ENCODE results near the gene SDS. TPM values are rescaled to one million over a fixed set of nuclear protein-coding genes. Genes with fewer than 3 reads are reported as not detected.

SDS gene
- polyA plus RNA-seq, 3 donors: 0.22 TPM; not detected in 2

DNA sequence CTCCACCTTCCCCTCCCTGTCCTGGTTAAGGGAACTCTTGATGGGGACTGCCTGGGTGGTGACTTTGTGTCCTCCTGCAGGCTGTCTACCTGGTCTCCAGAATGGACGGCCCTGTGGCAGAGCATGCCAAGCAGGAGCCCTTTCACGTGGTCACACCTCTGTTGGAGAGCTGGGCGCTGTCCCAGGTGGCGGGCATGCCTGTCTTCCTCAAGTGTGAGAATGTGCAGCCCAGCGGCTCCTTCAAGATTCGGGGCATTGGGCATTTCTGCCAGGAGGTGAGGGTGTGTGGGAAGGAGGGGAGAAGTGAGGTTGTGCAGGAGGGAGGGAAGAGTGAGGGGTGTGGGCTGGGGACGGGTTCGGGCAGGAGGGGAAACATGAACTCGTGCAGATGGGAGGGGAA is 24.2 kb upstream of the SDS start:
- no peak for DNase-seq (ENCODE audit: low read depth in 3 of 3, low spot score in 2 of 3)

DNA sequence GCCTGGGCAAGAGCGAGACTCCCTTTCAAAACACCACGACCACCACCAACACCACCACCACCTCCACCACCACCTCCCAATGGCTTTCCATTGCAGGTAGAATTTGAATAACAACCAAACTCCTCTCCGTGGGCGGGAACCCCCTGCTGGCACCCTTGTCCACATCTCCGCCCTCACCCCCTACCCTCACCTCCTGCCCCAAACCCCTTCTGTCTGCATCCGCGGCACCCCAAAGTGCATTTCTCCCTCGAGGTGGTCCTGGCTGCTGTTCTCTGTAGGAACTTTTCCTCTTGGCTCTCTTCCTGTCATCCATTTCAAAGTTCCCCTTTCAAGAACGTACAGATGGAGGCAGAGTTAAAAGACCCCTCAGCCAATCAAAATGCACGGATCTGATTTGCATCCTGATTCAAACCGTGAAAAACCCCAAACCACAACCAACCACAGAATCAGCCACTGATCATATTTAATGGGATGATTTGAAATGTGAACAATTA is 22.3 kb upstream of the SDS start:
- DNase-seq (ENCODE audit: low read depth in 3 of 3, low spot score in 2 of 3): no peak

DNA sequence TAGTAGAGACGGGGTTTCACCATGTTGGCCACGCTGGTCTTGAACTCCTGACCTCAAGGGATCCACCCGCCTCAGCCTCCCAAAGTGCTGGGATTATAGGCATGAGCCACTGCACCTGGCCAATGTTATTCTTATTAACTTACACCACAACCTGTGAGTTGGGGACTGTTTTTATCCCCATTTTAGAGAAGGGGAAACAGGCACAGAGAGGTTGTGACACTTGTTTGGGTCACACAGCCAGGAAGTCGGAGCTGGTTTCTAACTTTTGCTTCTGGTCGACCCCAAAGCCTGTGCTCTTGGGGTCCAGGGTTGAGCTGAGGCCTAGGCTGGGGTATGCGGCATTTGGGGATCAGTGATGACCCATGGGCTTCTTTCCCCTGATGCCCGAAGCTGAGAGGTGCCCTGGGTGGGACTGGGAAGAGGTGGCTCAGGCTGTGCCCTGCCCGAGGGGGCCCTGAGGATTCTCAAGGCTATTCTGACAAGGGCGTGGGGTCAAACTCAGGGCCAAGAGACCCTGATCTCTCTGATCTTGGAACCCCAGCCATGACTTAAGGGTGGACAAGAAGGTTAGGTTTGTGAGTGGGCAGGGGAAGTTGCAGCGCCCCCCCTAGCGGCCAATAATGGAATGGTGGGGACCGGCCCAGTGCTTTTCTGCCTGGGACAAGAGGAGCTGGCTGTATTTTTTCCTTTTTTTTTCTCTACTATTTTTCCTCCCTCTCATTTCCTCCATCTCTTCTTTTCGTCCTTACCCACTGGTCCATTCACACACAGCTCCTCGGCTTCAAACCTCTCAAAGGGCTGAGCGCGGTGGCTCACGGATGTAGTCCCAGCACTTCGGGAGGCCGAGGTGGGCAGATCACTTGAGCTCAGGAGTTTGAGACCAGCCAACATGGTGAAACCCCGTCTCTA is 21.5 kb upstream of the SDS start:
- no peak for DNase-seq (ENCODE audit: low read depth in 3 of 3, low spot score in 2 of 3)

DNA sequence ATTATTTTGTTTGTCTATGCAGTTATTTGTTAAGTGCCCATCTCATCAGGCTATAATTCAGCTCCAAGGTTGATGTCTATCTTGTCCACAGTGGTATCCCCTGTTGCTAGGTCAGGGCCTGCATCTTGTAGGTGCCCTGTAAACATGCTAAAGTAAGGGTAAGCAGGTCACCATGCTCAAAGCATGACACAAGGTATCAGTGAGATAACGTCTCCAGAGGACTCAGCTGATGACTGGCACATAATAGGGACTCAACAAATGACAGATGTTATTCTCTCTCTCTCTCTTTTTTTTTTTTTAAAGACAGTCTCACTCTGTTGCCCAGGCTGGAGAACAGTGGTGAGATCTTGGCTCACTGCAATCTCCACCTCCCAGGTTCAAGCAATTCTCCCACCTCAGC is 20.8 kb upstream of the SDS start:
- no peak for DNase-seq (ENCODE audit: low read depth in 3 of 3, low spot score in 2 of 3)

DNA sequence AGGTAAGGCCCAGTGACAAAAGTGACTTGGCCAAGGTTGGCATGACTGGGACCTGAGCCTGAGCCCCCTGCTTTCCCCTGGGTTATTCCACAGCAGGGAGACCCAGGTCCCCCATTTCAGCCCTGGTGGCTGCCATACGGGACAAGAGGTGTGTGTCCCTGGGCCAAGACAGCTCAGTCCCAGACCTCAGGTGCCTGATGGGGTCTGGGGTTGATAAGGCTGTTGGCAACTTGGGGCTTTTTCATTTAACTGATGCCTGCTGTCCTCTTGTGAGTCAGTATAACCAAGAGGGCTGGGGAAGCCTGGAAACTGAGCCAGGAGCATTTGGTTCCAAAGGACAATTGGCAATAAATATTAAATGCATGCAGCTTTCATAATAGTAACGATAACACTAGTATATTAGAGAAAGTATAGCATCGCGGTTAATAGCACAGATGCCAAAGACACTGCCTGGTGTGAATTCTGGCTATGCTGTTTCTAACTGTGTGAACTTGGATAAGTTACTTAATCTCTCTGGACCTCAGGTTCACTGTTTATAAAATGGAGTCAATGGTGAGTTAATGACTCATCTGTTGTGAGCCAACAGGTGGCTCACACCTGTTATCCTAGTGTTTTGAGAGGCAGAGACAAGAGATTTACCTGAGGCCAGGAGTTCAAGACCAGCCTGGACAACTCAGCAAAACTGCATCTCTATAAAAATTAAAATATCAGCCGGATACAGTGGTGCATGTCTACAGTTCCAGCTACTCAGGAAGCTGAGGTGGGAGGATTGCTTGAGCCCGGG is 19.4 kb upstream of the SDS start:
- DNase-seq (ENCODE audit: low read depth in 3 of 3, low spot score in 2 of 3): no peak

DNA sequence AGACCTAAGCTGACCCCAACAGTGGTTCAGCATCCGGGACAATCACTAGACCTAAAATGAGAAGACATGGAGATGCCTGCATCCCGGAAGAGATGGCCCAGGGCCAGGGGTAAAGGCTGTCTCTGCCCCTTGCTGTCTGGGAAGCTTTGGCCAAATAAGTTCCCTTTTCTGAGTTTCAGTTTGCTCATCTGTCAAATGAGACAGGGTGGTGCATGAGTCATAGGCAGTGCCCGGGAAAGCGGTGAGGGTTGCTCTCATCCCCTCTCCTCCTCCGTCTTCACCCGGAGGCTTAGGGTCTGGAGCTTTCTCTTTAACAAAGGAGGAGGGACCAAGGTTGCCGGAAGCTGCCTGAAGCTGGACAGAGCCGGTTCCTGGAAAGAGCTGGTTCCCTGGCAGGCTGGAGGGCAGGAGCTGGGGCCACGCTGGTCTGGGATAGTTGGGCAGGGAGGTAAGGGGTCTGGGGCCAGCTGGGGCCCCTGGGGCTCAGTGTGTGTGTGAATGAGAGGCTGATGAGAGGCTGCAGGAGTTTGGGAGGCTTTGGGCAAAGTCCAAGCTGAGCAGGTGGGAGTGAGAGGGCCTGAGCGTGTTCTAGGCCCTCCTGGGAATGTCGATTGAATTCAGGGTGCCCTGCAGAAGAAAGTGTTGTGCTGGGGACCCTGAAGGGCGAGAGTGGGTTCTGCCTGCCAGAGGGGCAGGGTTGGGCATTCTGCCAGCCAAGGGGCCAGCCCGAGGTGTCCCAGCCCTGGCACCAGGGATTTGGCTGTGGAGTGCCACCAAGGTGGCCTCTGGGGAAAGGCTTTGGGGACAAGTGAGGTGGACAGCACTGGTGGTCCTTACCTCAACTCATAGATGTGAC is 18.6 kb upstream of the SDS start, which contains the start of gene SDSL:
Gene SDSL (plus strand): TSS at position 351 of the 856 bp plus-strand sequence. CDS start 5,603 bp downstream, outside the sequence.
- DNase-seq (ENCODE audit: low read depth in 3 of 3, low spot score in 2 of 3): peak; percentile 33 to 56 (median 52)

DNA sequence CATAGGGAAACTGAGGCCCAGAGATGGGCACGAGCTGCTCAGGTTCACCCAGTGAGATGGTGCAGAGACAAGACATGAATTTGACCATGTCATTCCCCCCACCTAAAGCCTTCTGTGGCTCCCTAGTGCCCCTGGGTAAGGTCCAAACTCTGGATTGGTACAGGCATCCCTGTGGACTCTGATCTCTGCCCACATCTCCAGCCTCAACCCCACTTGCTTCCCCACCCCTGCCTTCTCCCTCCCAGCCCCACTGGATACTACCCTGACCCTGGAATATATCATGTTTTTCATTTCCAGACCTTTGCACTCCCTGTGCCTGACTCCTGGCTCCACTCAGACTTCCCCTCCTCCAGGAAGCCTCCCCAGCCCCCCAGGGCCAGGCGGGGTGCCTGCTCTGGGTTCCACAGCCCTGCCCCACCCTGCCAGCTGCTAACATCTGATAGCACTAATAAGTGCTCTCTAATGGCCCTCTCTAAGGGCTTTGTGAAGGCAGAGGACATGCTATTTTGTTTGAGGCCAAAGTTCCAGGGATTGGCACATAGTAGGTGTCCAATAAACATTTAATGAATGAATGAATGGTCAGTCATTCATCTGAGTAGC is 17.4 kb upstream of the SDS start:
- no peak for DNase-seq (ENCODE audit: low read depth in 3 of 3, low spot score in 2 of 3)

DNA sequence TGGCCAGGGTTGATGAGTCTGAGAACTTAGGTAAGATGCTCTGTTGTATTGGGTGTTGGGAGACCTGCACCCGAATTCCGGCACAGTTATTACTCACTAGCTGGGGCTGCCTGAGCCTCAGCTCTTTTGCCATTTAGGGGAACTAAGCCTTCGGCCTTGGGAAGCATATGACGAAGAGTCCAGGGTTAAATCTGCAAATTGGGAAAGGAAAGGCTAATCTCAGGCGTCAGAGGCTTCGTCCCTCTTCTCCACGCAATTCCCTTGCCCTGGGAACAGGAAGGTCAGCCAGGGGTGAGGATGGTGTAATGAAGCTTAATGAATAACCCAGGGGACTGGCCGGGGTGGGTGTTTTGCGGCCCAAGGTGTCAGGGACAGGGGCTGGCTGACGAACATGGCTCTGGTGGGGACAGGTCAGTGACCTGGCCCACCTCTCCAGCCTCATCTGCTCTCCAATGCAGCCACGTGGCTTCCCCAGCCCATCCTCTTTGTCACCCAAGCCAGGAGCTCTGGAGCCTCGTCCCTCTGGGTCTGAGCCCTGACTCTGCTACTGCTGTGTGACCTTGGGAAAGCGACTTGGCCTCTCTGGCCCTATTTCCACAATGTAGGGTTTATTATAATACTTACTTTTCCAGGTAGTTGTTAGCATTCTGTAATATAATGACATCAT is 14.7 kb upstream of the SDS start:
- DNase-seq (ENCODE audit: low read depth in 3 of 3, low spot score in 2 of 3): no peak

DNA sequence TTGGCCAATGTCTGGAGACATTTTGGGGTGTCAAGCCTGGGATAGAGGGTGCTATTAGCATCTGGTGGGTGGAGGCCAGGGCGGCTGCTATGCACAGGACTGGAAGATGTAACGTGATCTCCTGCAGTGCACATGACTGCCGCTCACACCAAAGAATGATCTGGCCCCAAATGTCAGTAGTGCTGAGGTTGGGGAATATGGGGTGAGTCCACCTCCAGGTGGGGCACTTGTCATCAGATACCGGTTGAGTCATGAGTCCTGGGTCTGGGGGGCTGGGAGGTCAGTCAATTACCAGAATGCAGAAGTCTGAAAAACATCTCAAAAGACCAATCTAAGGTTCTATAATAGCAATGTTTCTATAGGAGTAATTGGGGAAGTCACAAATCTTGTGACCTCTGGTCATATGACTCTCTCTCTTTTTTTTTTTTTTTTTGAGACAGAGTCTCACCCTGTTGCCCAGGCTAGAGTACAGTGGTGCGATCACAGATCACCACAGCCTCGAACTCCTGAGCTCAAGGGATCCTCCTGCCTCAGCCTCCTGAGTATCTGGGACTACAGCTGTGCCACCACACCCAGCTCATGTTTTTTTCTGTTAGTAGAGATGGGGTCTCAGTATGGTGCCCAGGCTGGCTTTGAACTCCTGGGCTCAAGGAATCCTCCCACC is 12.5 kb upstream of the SDS start:
- DNase-seq (ENCODE audit: low read depth in 3 of 3, low spot score in 2 of 3): no peak

DNA sequence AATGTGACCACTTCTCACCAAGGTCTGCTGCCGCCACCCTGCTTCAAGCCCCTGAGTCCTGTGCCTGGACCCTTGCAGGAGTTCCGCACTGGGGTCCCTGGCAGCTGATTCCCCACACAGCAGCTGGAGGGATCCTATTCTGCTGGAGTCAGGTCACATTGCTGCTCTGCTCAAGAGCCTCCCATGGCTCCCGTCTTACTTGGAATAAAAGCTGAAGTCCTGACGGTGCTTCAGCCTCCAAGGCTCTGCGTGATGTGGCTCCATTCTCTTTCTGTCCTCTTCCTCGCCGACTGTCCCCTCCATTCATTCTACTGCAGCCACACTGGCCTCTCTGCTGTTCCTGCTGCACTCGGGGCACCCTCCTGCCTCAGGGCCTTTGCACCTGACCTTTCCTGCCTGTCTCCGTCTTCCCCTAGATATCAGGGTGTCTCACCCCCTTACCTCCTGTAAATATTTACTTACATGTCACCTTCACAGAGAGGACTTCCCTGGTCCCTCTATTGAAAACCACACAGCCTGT is 10.9 kb upstream of the SDS start:
- no peak for DNase-seq (ENCODE audit: low read depth in 3 of 3, low spot score in 2 of 3)

- no peak for DNase-seq (ENCODE audit: low read depth in 3 of 3, low spot score in 2 of 3)
Observed at GRCh38 chr12:113413488-113413939, 9.8 kb upstream of the SDS start.

DNA sequence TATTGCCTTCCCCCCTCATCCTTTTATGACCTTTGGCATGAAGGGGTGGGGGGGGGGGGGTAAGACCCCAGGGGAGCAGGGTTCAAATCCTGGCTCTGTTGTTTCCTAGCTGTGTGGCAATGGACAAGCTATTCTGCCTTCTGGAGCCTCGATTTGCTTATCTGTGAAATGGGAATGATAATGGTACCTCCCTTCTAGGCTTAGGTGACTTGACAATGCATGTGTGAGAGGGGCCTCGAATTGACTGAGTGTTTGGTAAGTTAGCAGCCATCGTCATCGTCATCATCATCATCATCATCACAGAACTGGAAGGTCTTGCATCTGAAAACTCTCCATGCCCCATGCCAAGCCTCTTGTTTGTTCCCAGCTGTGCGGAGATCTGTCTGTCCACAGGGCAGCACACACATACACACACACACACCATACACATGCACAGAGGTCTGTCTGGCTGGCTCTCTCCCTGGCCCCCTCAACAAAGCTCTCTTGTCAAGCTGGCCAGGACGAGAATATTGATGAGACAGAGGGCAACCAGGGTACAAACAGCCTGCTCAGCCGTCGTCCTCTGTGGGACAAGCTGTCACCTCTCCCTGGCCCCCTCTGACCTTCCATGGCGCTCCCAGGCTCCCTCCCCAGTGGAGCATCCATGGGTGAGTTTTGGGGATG is 5.9 kb upstream of the SDS start:
- no peak for DNase-seq (ENCODE audit: low read depth in 3 of 3, low spot score in 2 of 3)

DNA sequence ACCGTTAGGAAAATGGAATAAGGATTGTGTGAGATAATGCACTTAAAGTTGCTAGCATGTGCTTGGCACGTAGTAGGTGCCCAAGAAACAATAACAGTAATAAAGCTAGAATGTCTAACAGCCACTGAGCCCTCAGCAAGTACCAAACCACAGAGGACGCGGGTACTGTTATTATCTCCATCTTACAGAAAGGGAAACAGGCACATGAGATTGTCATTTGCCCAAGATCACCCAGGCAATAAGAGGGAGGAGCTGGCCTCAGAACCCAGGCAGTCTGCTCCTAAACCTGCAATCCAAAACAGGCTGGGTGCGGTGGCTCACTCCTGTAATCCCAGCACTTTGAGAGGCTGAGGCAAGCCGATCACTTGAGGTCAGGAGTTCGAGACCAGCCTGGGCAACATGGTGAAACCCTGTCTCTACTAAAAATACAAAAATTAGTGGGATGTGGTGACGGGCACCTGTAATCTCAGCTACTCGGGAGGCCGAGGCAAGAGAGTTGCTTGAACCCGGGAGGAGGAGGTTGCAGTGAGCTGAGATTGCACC is 5.1 kb upstream of the SDS start:
- no peak for DNase-seq (ENCODE audit: low read depth in 3 of 3, low spot score in 2 of 3)

GRCh38 chr12:113407931-113408600 is 4.4 kb upstream of the SDS start:
- DNase-seq (ENCODE audit: low read depth in 3 of 3, low spot score in 2 of 3): no peak

DNA sequence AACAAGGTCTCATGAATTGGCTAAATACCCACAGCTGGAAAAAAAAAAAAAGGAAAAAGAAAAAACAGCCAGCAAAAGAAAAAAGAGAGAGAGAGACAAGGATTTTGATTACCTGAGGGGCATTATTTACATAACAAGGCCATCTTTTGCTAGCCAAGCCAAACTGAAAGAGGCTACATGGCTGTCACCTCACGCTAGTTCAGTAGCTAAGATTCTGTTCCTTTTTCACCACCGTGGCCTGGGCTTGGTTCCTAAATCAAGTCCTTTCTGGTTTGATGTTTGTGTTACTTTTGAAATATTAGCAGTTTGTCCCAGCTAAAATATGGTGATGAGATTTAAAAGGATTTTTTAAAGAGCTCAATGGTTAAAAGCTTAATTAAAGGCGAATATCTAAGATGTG is 2.0 kb upstream of the SDS start:
- no peak for DNase-seq (ENCODE audit: low read depth in 3 of 3, low spot score in 2 of 3)

- DNase-seq (ENCODE audit: low read depth in 3 of 3, low spot score in 2 of 3): no peak
Observed at GRCh38 chr12:113402586-113403260, 964 bp downstream of the SDS start.

Measured in right renal cortex interstitium (tissue), 3 donors.